NCI-H748 treated with DMSO at 0.1 percent for 48 hours (cell line): ENCODE data around the gene FBXO31.
"Not testable (repeated sequence)": the region's sequence is repeated elsewhere in the genome, so short reads cannot be mapped to it uniquely, and the experiment has no call there.

Experiments used
- DNase-seq: peaks from one replicate; lab custom pipeline; 2025; lab: John Stamatoyannopoulos, UW

Gene FBXO31

DNA sequence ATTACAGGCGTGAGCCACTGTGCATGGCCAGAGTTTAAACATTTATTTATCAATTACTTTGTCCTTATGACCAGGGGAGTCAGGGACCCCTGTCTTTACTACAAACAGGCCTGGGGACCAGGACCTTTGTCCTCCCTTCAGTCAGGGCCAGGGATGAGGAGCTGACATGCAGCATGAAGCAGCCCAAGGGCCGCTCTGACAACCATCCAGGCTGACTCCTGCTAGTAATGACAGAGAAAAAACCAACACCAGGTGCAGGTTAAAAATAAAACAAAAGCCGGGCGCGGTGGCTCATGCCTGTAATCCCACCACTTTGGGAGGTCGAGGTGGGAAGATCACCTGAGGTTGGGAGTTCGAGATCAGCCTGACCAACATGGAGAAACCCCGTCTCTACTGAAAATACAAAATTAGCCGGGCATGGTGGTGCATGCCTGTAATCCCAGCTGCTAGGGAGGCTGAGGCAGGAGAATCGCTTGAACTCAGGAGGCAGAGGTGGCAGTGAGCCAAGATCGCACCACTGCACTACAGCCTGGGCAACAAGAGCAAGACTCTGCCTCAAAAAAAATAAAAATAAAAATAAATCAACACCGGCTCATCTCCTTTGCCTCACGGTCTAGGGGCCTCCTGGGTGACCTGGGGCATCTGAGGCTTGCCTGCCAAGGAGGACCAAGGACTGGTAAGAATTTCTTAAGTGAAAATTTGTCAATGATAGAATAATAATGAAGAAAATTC lies 20.6 kb downstream of the FBXO31 start:
- not testable (repeated sequence) for DNase-seq

DNA sequence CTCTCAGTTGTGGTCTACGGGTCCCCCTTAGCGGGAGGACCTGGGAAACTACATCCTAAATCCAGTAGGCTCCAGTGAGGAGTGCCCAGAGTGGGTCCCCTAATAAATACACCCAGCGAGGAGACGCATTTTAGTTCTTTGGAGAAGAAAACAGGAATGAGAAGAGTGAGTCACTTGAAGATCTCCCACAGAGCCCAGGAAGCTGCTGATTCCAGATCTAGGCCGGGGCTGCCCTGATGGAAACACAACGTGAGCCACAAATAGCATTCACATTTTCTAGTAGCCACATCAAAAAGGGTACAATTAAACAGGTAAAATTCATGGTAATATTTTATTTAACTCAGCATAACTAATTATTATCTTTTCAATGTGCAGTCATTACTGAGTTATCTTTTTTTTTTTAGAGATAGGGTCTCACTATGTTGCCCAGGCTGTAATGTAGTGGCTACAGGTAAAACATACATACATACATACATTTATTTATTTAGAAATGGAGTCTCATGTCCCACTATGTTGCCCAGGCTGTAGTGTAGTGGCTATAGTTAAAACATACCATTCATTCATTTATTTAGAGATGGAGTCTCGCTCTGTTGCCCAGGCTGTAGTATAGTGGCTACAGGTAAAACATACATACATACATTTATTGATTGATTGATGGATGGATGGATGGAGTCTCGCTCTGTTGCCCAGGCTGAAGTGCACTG lies 21.5 kb downstream of the FBXO31 start:
- DNase-seq: no peak

DNA sequence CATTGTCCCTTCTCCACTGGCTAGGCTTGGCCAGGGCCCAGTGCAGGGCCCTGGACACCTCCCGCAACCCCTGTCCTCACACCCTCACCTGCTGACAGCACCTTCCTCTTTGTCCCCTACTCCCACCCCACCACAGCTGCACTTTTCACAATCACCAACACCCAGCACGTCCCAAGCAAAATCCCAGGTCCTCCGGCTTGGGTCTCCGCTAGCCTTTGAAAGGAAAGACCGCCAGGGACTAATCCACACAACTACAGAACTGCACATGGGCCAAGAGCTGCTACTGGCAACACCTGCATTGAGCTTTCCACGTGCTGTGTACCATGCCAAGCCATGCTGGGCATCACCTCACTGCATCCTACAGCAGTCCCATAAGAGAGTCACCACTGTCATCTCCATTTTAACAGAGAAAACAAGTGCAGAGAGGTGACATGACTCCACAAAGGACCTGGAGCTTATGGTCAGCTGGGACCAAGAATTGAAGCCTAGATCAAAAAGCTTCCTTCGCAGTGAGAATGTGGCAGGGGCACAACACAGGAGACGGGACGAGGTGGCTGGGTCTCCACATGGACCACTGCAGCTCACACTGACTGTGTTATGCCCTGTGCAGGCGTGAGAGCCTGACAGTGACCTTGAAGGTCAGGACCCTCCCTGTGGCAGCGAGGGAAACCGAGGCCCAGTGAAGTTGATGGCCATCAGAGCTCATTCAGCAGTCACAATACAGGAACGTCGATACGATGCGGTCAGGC lies 22.5 kb downstream of the FBXO31 start:
- no peak for DNase-seq

DNA sequence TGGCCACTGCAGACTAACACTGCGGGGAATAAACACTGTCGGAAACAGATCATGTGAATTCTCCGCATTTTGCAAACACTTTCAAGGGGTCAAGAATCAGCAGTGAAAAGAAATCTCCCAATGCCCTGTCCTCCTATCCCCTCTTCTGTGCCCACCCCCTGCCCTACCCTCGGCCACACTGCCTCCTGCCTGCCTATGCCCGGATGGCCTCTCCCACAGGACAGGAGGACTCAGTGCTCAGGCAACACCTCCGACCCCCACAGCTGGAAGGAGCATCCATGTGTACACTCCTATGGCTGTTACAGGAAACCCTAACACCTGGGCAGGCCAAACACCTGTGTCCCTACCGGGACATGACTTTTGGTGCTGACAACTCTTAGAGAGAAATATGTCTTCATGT lies 24.5 kb downstream of the FBXO31 start:
- no peak for DNase-seq

DNA sequence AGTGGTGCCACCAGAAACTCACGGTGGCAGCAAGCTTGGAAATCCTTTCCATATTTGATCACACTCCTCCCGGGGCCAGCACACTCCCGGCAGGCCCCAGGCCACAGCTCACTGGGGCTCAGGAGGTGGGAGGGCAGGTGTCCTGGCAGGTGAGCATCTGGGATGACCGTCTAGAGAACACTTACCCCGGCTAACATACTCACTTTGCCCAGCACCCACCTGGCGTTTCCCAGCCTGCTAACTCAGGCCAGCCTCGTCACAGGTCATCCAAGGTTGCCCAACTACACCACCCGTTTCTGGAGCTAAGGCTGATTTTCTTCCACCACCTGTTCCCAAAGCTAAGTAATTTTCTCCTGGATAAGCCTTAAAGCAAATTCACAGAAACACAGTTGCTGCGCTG lies 24.9 kb downstream of the FBXO31 start:
- no peak for DNase-seq

DNA sequence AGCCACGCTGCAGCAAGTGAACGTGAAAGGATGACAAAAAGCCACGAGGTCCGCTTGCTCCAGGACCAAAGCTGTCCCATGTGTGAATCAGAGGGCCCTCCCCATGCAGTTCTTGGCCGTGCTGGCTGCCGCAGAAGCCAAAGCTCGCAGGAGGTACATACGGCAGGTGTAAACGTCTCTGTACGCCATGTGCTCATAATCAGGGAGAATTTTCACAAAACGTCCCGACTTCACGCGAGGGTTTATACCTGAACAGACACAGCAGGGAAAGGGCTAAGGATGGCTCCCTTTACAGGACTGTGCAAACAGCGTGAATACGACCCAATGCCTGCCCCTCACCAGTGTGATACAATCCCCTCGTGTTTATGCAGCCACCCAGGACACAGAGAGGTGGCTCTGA lies 25.3 kb downstream of the FBXO31 start:
- no peak for DNase-seq

DNA sequence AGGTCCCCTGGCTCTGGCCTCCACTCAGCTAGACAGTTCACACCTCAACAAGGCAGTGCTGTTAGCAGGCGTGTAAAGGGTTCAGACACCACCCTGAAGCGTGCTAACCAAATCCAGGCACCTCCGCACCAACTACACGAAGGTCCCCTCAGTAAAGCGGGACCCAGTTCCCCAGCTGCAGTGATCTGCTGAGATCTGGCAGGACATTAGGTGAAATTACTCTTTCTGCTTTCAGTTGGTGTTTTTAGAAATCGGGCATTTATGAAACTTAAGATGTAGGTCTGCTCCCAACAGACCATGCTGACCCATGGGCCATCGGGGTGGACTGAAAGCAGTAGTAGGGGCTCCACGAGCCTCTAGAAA lies 27.1 kb downstream of the FBXO31 start:
- no peak for DNase-seq

DNA sequence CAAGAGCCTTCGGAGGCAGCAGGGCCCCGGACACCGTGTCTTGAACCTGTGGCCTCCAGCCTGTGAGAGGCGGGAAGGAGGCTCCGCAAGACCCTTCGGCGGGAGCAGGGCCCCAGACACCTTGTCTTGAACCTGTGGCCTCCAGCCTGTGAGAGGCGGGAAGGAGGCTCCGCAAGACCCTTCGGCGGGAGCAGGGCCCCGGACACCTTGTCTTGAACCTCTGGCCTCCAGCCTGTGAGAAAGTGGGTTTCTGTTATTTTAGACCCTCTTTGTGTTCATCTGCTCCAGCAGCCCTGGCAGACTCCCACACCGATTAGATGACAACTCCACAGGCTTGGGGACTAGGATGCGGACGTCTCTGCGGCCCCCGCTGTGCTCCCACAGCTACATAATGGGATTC lies 30.0 kb downstream of the FBXO31 start:
- DNase-seq: no peak

DNA sequence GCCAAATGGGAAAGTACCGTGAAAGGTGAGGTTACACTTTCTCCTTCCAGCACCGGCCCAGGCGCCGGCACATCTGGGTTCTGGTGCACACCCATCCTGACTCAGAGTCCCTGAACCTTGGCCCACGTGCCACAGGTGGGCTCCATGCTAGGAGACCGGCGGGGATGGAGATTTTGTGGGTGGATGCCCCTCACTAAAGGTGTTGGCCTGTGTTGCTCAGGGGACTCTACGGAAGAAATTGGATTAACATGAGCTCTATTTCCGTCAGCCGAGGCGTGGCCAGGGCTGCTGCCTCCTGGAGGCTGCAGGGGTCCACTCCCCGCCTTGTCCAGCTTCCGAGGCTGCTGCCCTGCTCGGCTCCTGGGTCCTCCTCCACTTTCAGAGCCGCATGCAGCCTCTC lies 30.8 kb downstream of the FBXO31 start:
- DNase-seq: no peak

DNA sequence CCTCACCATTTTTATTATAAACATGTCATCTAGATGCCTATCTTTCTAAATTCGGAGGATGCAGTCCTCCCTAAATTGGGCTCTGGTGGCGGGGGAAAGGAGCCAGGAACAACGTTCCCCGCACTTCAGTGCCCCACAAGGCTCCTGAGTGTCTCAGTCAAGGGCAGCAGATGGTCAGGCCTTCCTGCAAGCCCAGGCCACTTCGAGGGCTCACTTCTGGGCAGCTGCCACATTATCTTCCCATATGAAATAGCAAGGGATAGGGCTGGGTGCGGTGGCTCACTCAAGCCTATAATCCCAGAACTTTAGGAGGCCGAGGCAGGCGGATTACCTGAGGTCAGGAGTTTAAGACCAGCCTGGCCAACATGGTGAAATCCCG lies 32.3 kb downstream of the FBXO31 start:
- no peak for DNase-seq

DNA sequence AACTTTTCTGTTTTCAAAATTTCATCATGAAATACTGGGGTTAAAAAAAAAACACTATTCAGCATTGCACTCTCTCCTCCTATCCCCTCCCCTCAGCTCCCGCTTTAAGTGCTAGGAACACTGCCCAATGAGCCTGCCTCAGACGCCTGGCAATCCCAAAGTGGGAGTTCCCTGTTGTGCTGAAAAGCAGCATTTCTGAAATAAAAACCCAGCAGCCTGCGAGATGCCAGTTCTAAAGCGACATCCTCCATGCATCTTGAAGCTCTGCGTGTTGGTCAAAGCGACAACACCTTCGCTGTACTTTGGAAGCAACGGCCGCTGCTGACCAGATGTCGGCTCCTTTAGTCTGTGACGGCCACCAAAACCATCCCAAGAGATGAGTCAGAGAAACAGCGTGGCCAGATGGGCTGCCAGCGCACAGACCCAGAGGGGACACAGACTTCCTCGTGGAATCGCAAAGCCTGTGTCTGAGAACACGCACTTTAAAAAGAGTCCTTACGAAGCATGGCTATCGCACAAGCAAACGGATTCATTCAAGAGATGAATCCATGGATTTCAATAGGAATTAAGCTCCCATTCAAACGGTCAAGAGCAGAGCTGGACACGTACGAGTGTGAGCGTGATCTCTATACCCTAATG lies 32.8 kb downstream of the FBXO31 start:
- no peak for DNase-seq

DNA sequence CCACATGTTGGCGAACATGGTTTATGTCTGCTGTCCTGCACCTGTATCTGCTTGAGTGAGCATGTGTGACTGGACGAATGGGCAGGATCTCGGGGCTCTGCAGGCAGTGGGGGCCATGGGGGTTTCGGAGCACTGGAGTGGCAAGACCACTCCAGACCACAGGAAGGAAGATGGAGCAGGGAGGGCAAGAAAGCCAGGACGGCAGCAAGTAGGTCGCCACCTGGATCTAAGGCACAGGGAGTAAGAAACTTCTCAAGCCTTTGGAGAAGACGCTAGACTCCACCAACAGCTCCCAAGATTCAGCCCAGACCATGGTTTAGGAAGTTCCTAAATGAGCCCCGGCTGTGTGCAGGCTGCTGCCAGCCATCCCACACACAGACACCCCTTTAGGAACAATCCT lies 33.5 kb downstream of the FBXO31 start:
- DNase-seq: no peak

DNA sequence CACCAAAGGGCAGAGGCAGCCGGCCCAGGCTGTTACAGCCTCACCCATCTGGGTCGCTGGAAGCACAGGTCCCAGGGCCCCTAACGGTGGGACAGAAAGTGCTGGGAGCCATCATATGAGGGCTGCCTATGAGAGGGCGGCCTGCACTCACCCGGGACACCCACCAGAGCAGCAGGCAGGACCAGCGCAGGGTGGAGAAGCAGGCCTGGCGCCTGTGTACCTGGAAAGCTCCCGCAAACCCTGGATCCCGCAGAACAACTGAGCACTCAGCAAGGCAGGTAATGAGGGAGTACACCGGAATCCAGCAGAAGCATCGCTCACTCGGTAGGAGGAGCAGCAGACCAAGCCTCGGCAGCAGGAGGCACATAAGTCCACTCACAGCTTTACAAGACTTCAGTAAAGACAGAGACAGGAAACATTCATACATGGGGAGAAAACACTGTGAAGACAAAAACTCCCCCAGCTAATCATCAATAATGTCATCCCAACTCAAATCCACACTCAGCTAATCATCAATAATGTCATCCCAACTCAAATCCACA lies 34.9 kb downstream of the FBXO31 start:
- no peak for DNase-seq

DNA sequence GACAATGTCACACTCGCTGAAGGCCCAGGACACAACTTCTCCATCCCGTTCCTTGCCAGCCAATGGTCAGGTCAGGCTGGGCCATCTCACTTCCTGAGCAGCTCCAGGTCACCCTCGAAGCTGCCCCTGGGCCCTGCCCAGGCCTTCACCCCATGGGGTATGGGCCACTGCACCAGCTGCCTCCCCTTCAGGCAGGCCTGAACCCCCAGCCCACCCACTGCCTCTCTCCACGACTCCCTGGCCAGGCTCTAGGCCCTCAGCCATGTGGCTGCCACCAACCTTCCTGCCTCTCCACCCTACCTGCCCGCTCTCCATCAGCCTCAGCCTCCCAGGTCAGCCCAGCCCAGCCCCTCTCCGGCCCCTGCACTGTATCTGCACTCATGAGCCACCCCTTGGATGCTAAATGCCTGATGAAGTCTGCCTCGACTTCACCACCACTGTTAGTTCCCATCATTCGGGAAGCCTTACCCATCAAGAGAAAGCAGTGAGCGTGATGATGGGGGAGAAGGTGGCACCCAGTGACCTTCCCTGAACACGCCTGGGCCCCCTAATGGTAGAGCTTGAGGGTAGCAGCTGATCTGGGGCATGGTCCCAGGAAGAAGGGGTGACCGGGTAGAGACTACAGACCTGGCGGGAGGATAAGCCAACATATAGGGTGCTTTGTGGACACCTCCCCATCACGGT lies 35.5 kb downstream of the FBXO31 start:
- DNase-seq: no peak

DNA sequence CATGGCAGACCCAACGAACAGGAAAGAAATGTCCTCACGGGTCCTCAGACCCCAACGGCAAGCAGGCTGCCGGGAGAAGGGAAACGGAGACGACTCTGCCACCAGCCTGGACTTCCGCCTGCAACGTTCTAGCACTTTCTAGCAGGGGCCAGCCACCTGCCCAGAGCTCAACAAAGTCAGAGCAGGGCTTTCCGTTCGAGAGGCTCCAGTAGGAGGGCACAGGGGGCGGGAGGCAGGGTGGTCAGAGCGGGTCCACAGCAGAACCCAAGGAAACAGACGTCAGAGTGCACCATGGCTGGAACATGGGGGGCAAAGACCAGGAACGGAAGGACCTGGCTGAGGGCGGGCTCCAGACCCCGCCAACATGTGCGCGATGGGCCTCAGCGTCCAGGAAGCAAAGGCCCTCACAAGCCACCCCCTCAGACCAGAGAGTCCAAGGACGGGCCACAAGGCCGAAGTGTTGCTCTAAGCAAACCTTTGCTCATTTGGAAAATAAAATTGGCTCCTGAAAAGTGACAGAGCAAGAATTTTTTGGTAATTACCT lies 37.0 kb downstream of the FBXO31 start:
- no peak for DNase-seq

DNA sequence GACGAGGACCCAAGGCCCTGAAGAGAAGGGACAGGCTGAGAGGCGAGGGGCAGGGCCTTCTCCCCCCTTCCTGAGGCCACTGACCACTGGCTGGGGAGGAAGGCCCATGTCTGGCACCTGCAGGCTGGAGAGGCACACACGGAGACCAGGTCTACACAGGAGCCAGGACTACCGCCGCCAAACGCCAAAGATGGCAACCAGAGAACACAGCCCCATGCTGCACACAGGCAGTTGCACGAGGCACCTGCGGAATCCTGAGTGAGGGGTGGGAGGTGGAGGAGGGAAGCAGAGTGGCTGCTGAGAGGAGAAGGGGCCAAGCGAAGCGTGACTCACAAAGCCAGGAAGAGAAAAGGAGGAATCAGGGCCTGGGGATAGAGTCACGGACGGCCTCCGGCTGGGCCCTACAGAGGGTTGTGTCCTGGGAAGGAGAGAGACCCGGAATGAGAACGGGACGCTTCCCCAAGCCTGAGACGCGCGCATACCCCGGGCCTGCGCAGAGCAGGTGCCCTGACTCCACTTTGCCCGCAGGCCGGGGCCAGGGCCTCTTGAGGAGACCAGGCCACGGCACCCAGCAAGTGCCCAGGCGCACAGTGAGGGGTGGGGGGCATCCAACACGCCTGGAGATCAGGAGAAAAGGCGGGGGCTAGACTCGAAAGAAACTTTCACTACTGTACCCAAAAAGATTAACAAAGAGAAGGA lies 37.7 kb downstream of the FBXO31 start:
- DNase-seq: no peak

DNA sequence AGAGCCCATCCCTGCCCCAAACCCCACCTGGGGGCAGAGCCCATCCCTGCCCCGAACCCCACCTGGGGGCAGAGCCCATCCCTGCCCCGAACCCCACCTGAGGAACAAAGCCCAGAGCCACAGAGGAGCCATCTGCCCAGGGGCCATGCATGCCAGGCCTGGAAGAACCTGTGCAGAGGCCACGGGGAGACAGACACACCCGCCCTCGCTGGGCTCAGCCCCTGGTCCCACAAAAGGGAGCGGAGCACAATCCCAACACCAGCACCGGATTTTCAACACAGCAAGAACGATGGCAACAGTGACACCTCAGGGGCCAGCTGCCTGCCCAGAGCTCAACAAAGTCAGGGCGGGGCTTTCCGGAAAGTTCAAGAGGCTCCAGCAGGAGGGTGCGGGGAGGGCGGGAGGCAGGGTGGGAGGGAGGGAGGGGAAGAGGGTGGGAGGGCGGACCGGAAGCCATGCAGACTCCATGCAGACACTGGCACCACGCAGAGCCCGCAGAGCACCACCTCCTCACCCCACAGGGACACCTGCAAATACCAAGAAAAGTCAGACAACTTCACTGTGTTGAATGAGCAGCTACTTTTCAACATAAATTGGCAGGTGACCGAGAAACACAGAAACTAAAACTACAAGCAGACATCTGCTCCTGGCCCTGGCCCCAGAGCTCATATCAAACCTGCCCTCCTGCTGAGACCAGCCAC lies 38.5 kb downstream of the FBXO31 start:
- no peak for DNase-seq

DNA sequence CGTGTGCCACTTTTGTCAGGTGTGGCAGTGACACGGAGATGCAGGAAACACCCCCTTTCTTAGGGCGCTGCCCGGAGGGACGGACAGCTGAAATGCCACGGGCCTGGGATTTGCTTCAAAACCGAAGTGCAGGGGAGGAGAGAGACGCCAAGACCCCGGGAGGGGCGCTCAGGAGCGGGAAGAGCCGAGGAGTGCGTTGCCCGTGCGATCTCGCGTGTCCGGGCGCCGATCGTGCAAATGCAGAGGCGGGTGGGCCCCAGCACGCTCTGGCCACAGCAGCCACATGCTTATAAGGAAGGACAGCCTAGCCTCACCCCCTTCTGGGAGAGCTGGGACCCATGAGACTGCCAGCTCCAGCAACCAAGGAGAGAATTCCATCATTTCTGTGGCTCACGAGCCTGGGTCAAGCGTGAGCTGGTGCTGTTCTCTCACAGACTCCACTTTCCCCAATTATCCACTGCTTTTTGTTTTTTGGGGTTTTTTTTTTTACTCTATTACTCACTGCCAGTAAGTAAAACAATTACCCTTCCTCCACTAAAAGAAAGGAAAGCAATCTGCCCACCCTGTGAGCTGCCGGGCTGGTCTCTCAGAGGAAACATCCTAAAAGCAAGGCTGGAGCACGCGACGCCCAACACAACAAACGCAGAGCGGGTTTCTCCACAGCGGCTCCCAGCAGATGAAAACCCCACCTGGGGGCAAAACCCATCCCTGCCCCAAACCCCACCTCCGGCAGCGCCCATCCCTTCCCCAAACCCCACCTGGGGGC lies 39.2 kb downstream of the FBXO31 start:
- no peak for DNase-seq

DNA sequence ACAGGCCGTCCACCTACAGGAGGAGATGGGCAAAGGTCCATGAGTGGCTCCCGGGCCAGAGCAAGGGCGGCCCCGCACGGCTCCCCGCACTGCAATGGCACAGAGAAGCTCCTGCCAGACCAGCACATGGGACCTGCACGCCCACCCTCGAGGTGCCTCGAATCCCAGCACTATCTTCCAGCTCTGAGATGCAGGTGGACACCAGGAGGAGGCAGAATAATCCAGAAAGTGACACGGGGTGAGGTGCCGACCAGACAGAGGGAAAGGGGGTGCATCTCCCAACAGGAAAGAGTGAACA lies 39.9 kb downstream of the FBXO31 start:
- no peak for DNase-seq
